ENCODE results near the gene TIMM21. TPM values are rescaled to one million over a fixed set of nuclear protein-coding genes. Genes with fewer than 3 reads are reported as not detected.

Gene TIMM21
- polyA plus RNA-seq, 1 donor, result 41.5 TPM

DNA sequence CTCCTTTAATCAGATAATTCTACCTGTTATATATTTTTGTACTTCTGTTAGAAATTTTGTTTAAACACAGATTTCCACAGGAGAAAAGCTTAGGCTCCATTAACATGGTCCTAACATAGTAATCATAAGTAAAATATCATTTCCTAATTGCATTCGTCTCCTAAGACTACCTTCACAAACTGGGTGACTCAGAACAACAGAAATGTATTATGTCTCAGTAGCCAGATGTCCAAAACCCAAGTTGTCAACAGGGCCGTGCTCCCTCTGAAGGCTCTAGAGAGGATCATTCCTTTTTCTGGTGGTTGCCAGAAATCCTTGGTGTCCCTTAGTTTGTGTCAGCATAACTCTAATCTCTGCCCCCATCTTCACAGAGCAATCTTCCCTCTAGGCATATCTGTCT lies 6.1 kb upstream of the TIMM21 start:
- Histone ChIP-seq H3K27me3 (ENCODE audit: control insufficient read depth, insufficient read depth, low read length) (peaks cover 6% of the 10 kb centered on the region), H3K4me3 (ENCODE audit: low read length) (no peak overlapping the region), H3K4me1 (ENCODE audit: control insufficient read depth, insufficient read depth, low read length) (no peaks in the 10 kb centered on the region), H3K9me3 (ENCODE audit: control insufficient read depth, low read depth, low read length) (no peaks in the 10 kb centered on the region), H3K36me3 (ENCODE audit: control insufficient read depth, insufficient read depth, low read length) (no peaks in the 10 kb centered on the region), H3K27ac (ENCODE audit: low read length) (no peak overlapping the region)
- no peak for DNase-seq
- WGBS (ENCODE audit: insufficient coverage, low lambda C conversion rate), result 80% methylated on average over 1 of the region's 2 CpGs

DNA sequence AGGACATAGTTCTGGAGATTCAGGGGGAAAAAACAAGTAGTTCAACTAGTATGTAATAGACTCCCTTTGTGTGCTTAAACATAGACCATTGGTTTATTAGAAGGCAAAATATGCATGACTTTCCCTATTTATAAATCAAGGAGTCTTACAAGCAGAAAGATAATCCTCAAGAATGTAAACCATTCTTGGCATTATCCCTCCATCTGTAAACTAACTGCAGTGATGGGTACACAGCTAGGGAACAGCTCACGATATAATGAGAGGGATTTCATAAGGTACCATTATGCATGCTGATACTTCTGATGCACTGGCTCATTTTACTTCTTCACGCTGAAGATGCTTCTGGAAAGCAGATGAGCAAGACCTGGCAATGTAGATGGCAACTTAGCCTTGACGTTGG lies 1.6 kb upstream of the TIMM21 start:
- peaks cover 2% of the 10 kb centered on the region for H3K27me3 ChIP-seq (ENCODE audit: control insufficient read depth, insufficient read depth, low read length)
- DNase-seq, result no peak
- 40% methylated on average over 1 of the region's 3 CpGs for WGBS (ENCODE audit: insufficient coverage, low lambda C conversion rate)
- peaks cover 6% of the 10 kb centered on the region for H3K4me1 ChIP-seq (ENCODE audit: control insufficient read depth, insufficient read depth, low read length)
- peaks cover 10% of the 10 kb centered on the region for H3K36me3 ChIP-seq (ENCODE audit: control insufficient read depth, insufficient read depth, low read length)
- no peaks in the 10 kb centered on the region for H3K9me3 ChIP-seq (ENCODE audit: control insufficient read depth, low read depth, low read length)
- H3K4me3 ChIP-seq (ENCODE audit: low read length), result peak overlapping the region; percentile 98
- H3K27ac ChIP-seq (ENCODE audit: low read length), result no peak overlapping the region

DNA sequence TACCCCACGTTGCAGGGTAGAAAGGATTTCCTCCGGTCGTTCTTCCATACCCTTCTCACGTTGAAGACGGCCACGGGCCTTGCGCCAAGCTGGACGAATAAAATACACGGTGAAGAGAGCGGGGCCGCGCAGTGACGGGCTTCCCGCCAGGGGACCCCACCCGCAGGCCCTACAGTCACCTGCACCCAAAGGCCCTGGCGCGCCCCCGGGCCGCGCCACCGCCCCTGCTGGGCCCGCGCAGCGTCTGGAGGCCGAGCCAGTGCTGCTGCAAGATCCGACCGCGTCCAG lies 888 bp upstream of the TIMM21 start:
- H3K9me3 ChIP-seq (ENCODE audit: control insufficient read depth, low read depth, low read length), result no peaks in the 10 kb centered on the region
- H3K4me3 ChIP-seq (ENCODE audit: low read length), result peak overlapping the region; percentile 98
- H3K4me1 ChIP-seq (ENCODE audit: control insufficient read depth, insufficient read depth, low read length), result peaks cover 6% of the 10 kb centered on the region
- WGBS (ENCODE audit: insufficient coverage, low lambda C conversion rate), result no CpG with 5 or more reads among the region's 28 CpGs
- peaks cover 11% of the 10 kb centered on the region for H3K36me3 ChIP-seq (ENCODE audit: control insufficient read depth, insufficient read depth, low read length)
- no peaks in the 10 kb centered on the region for H3K27me3 ChIP-seq (ENCODE audit: control insufficient read depth, insufficient read depth, low read length)
- peak overlapping the region; percentile 92 for H3K27ac ChIP-seq (ENCODE audit: low read length)
- no peak for DNase-seq

DNA sequence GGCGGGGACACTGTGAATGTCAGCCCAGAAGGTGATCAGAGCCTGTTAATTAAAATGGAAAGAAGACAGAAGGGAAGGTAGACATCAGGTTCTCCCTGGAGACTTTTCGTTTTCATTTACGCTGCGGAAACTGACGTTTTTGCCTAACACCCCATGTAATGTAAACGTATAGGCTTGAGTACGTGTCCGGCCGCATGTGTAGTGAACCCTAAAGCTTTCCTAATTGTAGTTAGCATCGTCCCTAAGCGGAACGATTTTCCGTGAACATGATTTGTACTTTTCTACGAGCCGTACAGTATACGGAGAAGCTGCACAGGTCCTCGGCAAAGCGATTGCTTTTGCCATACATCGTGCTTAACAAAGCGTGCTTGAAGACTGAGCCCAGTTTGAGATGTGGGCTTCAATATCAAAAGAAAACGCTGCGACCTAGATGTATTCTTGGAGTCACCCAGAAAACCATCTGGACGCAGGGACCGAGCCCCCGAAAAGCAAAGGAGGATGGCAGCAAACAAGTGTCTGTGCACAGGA lies 284 bp downstream of the TIMM21 start:
- WGBS (ENCODE audit: insufficient coverage, low lambda C conversion rate), result no CpG with 5 or more reads among the region's 25 CpGs

DNA sequence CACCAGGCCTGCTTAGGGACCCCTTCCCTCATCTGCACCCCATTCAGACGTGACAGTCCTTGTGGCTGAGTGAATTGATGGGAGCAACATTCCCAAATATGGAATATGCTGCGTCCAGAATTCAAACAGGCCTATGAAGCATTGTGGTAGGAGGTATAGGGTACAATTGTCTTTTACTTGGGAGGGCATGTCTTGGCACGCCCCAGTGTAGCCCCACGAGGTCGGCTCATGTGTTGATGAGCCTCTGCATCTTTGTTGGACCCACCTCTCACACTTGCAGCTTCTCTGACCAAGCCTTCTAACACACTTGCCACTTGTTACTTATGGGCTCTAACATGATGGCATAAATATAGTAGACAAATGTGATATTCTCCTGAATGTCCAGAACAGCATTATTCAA lies 1.6 kb downstream of the TIMM21 start:
- Histone ChIP-seq H3K27me3 (ENCODE audit: control insufficient read depth, insufficient read depth, low read length) (no peaks in the 10 kb centered on the region), H3K4me1 (ENCODE audit: control insufficient read depth, insufficient read depth, low read length) (peaks cover 6% of the 10 kb centered on the region), H3K9me3 (ENCODE audit: control insufficient read depth, low read depth, low read length) (no peaks in the 10 kb centered on the region), H3K36me3 (ENCODE audit: control insufficient read depth, insufficient read depth, low read length) (peaks cover 17% of the 10 kb centered on the region), H3K4me3 (ENCODE audit: low read length) (no peak overlapping the region), H3K27ac (ENCODE audit: low read length) (no peak overlapping the region)
- DNase-seq, result no peak
- no CpG with 5 or more reads among the region's 5 CpGs for WGBS (ENCODE audit: insufficient coverage, low lambda C conversion rate)

More for the DNA sequence above, 284 bp downstream of the TIMM21 start:
- H3K27me3 ChIP-seq (ENCODE audit: control insufficient read depth, insufficient read depth, low read length), result no peaks in the 10 kb centered on the region
- peak overlapping the region; percentile 98 for H3K4me3 ChIP-seq (ENCODE audit: low read length)
- peak overlapping the region; percentile 47 for H3K27ac ChIP-seq (ENCODE audit: low read length)
- H3K9me3 ChIP-seq (ENCODE audit: control insufficient read depth, low read depth, low read length), result no peaks in the 10 kb centered on the region
- no peak for DNase-seq
- peaks cover 6% of the 10 kb centered on the region for H3K4me1 ChIP-seq (ENCODE audit: control insufficient read depth, insufficient read depth, low read length)
- peaks cover 11% of the 10 kb centered on the region for H3K36me3 ChIP-seq (ENCODE audit: control insufficient read depth, insufficient read depth, low read length)

DNA sequence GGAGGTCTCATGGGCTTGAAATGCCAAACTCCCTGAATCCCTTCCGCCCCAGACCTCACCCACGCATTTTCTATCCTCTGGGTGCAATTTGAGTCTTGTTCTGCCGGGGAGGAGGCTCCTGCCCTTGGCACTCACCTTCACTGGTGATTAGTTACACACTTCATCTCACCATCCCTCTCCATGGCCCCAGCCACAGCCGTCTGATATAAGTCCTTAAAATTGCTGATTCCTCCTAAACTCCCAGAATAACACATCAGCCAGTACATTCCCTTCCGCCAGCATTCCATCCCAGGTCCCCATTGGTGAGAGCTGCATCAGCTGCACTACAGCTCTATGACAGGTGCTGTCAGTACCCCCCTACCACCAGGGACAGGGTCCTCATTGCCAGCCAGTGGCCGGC lies 3.9 kb downstream of the TIMM21 start:
- Histone ChIP-seq H3K9me3 (ENCODE audit: control insufficient read depth, low read depth, low read length) (no peaks in the 10 kb centered on the region), H3K4me3 (ENCODE audit: low read length) (no peak overlapping the region), H3K27ac (ENCODE audit: low read length) (no peak overlapping the region), H3K27me3 (ENCODE audit: control insufficient read depth, insufficient read depth, low read length) (no peaks in the 10 kb centered on the region), H3K36me3 (ENCODE audit: control insufficient read depth, insufficient read depth, low read length) (peaks cover 35% of the 10 kb centered on the region), H3K4me1 (ENCODE audit: control insufficient read depth, insufficient read depth, low read length) (peaks cover 6% of the 10 kb centered on the region)
- no CpG with 5 or more reads among the region's 6 CpGs for WGBS (ENCODE audit: insufficient coverage, low lambda C conversion rate)
- no peak for DNase-seq

DNA sequence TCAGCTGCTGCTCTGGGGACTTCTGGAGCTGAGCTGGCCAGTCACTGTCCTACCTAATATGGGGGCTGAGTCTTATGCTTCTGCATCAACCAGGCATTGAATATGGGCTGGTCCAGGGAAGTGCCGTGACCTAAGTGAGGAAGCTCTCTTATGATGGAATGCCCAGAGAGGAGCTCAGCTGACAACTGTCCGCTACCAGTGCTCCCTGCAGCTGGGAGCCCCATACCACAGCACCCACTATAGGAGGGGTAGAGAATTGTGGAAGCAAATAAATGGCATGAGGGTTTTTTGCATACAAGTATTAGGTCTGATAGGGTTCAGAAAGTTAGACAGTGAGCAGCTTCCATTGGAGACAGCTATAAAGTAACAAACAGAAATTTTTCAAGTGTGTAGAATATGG lies 4.5 kb downstream of the TIMM21 start:
- Histone ChIP-seq H3K4me3 (ENCODE audit: low read length) (no peak overlapping the region), H3K27ac (ENCODE audit: low read length) (no peak overlapping the region), H3K4me1 (ENCODE audit: control insufficient read depth, insufficient read depth, low read length) (peaks cover 6% of the 10 kb centered on the region), H3K36me3 (ENCODE audit: control insufficient read depth, insufficient read depth, low read length) (peaks cover 36% of the 10 kb centered on the region), H3K27me3 (ENCODE audit: control insufficient read depth, insufficient read depth, low read length) (no peaks in the 10 kb centered on the region), H3K9me3 (ENCODE audit: control insufficient read depth, low read depth, low read length) (no peaks in the 10 kb centered on the region)
- no peak for DNase-seq
- no CpG with 5 or more reads among the region's 2 CpGs for WGBS (ENCODE audit: insufficient coverage, low lambda C conversion rate)

DNA sequence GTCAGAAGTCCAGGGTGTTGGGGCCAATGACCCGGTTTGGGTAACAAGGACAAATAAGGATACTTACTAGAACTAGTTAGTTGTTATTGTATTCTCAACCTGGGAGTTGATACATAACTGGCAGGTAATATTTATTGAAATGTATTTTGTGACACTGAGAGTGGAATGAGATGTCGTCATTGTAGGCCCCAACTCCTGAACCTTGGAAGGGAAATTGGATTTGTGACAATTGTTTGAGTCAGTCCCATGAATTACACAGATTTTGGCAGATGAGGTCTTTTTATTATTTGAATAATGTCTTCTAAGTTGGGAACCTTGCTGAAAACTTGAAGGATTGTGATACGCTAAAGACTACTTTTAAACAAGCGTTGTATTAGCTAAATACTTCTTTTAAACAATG lies 5.1 kb downstream of the TIMM21 start:
- Histone ChIP-seq H3K9me3 (ENCODE audit: control insufficient read depth, low read depth, low read length) (no peaks in the 10 kb centered on the region), H3K4me1 (ENCODE audit: control insufficient read depth, insufficient read depth, low read length) (peaks cover 6% of the 10 kb centered on the region), H3K4me3 (ENCODE audit: low read length) (no peak overlapping the region), H3K27me3 (ENCODE audit: control insufficient read depth, insufficient read depth, low read length) (no peaks in the 10 kb centered on the region), H3K36me3 (ENCODE audit: control insufficient read depth, insufficient read depth, low read length) (peaks cover 41% of the 10 kb centered on the region), H3K27ac (ENCODE audit: low read length) (no peak overlapping the region)
- whole genome bisulfite sequencing (ENCODE audit: insufficient coverage, low lambda C conversion rate), result 100% methylated on average over 3 of the region's 4 CpGs
- no peak for DNase-seq

DNA sequence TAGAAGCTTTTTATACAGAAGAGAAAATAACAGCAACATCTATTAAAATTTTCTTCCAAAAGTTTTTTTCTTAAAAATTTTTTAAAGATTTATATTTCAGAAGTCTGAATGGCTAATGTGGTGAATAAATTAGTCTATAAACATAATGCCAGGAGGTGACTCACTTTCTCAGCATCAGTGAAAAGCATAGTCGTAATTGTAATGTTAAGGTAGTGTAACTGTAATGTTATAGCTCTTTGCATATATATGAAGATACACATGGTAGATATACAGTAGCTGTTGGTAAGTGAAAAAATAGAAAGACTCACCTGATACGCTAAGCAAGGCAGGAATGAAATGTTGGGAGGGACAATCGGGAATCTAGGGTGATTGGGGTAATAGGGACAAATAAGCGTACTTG lies 5.5 kb downstream of the TIMM21 start:
- Histone ChIP-seq H3K4me3 (ENCODE audit: low read length) (no peak overlapping the region), H3K27ac (ENCODE audit: low read length) (no peak overlapping the region), H3K4me1 (ENCODE audit: control insufficient read depth, insufficient read depth, low read length) (peaks cover 6% of the 10 kb centered on the region), H3K36me3 (ENCODE audit: control insufficient read depth, insufficient read depth, low read length) (peaks cover 43% of the 10 kb centered on the region), H3K27me3 (ENCODE audit: control insufficient read depth, insufficient read depth, low read length) (no peaks in the 10 kb centered on the region), H3K9me3 (ENCODE audit: control insufficient read depth, low read depth, low read length) (no peaks in the 10 kb centered on the region)
- WGBS (ENCODE audit: insufficient coverage, low lambda C conversion rate), result 100% methylated on average over 1 of the region's 4 CpGs
- DNase-seq, result no peak

DNA sequence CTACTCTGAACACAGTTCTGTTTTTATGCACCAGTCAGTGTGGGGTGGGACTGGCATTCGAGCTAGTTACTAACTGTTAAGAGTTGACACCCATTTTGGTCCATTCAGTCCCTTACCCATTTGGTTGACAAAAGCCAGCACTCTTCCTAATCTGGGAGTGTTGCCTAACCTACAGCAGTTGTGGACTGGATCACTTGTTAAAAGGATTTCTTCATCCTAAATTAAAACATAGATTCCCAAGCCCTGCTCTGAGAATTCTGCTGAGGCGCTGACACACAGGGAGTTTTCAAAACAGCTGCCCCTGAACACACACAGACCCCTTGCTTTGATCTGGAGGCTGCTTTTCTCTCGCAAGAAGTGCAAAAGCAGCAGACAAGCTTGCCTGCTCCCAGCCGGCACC lies 6.4 kb downstream of the TIMM21 start:
- no peak overlapping the region for H3K4me3 ChIP-seq (ENCODE audit: low read length)
- no peak for DNase-seq
- WGBS (ENCODE audit: insufficient coverage, low lambda C conversion rate), result 100% methylated on average over 1 of the region's 4 CpGs
- H3K27me3 ChIP-seq (ENCODE audit: control insufficient read depth, insufficient read depth, low read length), result no peaks in the 10 kb centered on the region
- peaks cover 51% of the 10 kb centered on the region for H3K36me3 ChIP-seq (ENCODE audit: control insufficient read depth, insufficient read depth, low read length)
- peaks cover 3% of the 10 kb centered on the region for H3K4me1 ChIP-seq (ENCODE audit: control insufficient read depth, insufficient read depth, low read length)
- H3K27ac ChIP-seq (ENCODE audit: low read length), result no peak overlapping the region
- no peaks in the 10 kb centered on the region for H3K9me3 ChIP-seq (ENCODE audit: control insufficient read depth, low read depth, low read length)

DNA sequence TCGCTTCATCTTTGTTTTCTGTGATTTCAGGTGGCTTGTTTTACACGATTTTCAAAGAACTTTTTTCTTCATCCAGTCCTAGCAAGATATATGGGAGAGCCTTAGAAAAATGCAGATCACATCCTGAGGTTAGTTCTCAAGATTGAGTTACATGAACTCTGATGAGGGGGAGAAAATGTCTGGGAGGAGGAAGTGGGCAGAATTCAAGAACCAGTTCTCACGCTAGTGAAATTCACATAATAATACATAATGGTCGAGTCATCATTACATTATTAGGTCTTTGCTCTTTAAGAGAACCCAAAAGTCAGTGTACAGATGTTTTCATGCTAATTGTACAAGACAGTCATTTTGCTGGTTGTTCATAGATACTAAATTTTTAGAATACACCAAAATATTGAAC lies 7.0 kb downstream of the TIMM21 start:
- Histone ChIP-seq H3K4me3 (ENCODE audit: low read length) (no peak overlapping the region), H3K27me3 (ENCODE audit: control insufficient read depth, insufficient read depth, low read length) (no peaks in the 10 kb centered on the region), H3K27ac (ENCODE audit: low read length) (no peak overlapping the region), H3K36me3 (ENCODE audit: control insufficient read depth, insufficient read depth, low read length) (peaks cover 53% of the 10 kb centered on the region), H3K9me3 (ENCODE audit: control insufficient read depth, low read depth, low read length) (no peaks in the 10 kb centered on the region), H3K4me1 (ENCODE audit: control insufficient read depth, insufficient read depth, low read length) (no peaks in the 10 kb centered on the region)
- WGBS (ENCODE audit: insufficient coverage, low lambda C conversion rate), result 94% methylated on average over 2 of the region's 4 CpGs
- no peak for DNase-seq
